Neuronal stem cell (in vitro differentiated cells): ENCODE measurements around the gene ATAD3B.

Experiments used
- DNase-seq: peaks from one replicate; pipeline ENCODE4 v3.0.0-alpha.2; 2013; ENCODE audit warnings: low spot score
- H2AFZ ChIP-seq: one replicate; pipeline ENCODE4 v1.6.1; 2013; ENCODE audit warnings: mild to moderate bottlenecking, low read length, inconsistent platforms
- H2AK5ac ChIP-seq: 2 replicates; pipeline ENCODE4 v1.6.1; 2013; ENCODE audit warnings: low read depth, mild to moderate bottlenecking, inconsistent platforms, low read length, moderate library complexity, mixed read lengths
- H2BK120ac ChIP-seq: 2 replicates; pipeline ENCODE4 v1.6.1; 2013; ENCODE audit warnings: low read depth, mild to moderate bottlenecking, inconsistent platforms, low read length, moderate library complexity, mixed read lengths
- H2BK12ac ChIP-seq: one replicate; pipeline ENCODE4 v1.6.1; 2013; ENCODE audit warnings: low read length, inconsistent platforms
- H2BK15ac ChIP-seq: 2 replicates; pipeline ENCODE4 v1.6.1; 2013; ENCODE audit warnings: mild to moderate bottlenecking, low read length, inconsistent platforms, mixed read lengths
- H2BK5ac ChIP-seq: one replicate; pipeline ENCODE4 v1.6.1; 2013; ENCODE audit warnings: inconsistent platforms, mild to moderate bottlenecking, low read length, moderate library complexity
- H3K14ac ChIP-seq: one replicate; pipeline ENCODE4 v1.6.1; 2013; ENCODE audit warnings: low read length, inconsistent platforms
- H3K18ac ChIP-seq: 2 replicates; pipeline ENCODE4 v1.6.1; 2013; ENCODE audit warnings: low read length, inconsistent platforms
- H3K23ac ChIP-seq: 2 replicates; pipeline ENCODE4 v1.6.1; 2013; ENCODE audit warnings: low read depth, mild to moderate bottlenecking, mixed read lengths, low read length, inconsistent platforms; ENCODE audit not compliant: poor library complexity
- H3K27ac ChIP-seq: replicated peaks from 3 replicates; pipeline ENCODE4 v1.5.1; 2013; ENCODE audit warnings: low read length, inconsistent platforms
- H3K27me3 ChIP-seq, 3 experiments: 2 replicates each; pipeline ENCODE4 v1.6.1; 2013; ENCODE audit warnings: low read length in 3 of 3, mild to moderate bottlenecking in 2 of 3, inconsistent platforms in 1 of 3, low read depth in 1 of 3, mixed read lengths in 1 of 3, moderate library complexity in 1 of 3; ENCODE audit not compliant: control insufficient read depth in 3 of 3, insufficient read depth in 3 of 3
- H3K36me3 ChIP-seq, 2 donors: replicated peaks in 1 of 2; 2 replicates each; pipeline ENCODE4 v1.6.1; 2013; ENCODE audit warnings: low read length in 2 of 2; ENCODE audit not compliant: control insufficient read depth in 2 of 2, insufficient read depth in 2 of 2
- H3K4ac ChIP-seq: 2 replicates; pipeline ENCODE4 v1.6.1; 2013; ENCODE audit warnings: inconsistent platforms, mild to moderate bottlenecking, low read length, moderate library complexity
- H3K4me1 ChIP-seq, 2 donors: 1 replicate in 1 of 2; 2 replicates in 1 of 2; pipeline ENCODE4 v1.6.1; 2013; ENCODE audit warnings: low read length in 2 of 2, low read depth in 1 of 2; ENCODE audit not compliant: control insufficient read depth in 2 of 2, insufficient read depth in 1 of 2
- H3K4me2 ChIP-seq: one replicate; pipeline ENCODE4 v1.6.1; 2013; ENCODE audit warnings: mild to moderate bottlenecking, low read length, inconsistent platforms; ENCODE audit not compliant: insufficient read depth, poor library complexity, severe bottlenecking
- H3K4me3 ChIP-seq, 2 donors: 2 replicates each; pipeline ENCODE4 v1.5.1; 2013; ENCODE audit warnings: low read length in 2 of 2, mild to moderate bottlenecking in 2 of 2, inconsistent platforms in 1 of 2, moderate library complexity in 1 of 2
- H3K79me1 ChIP-seq: one replicate; pipeline ENCODE4 v1.6.1; 2013; ENCODE audit warnings: low read depth, mild to moderate bottlenecking, inconsistent platforms, low read length, moderate library complexity
- H3K9ac ChIP-seq: one replicate; pipeline ENCODE4 v1.6.1; 2013; ENCODE audit warnings: mild to moderate bottlenecking, low read depth, low read length, inconsistent platforms; ENCODE audit not compliant: poor library complexity
- H3K9me3 ChIP-seq, 2 donors: replicated peaks in 1 of 2; 2 replicates each; pipeline versions ENCODE3 to v1.6.1; 2013; ENCODE audit warnings: low read length in 2 of 2, mild to moderate bottlenecking in 2 of 2, inconsistent platforms in 1 of 2, low read depth in 1 of 2, mixed read lengths in 1 of 2, moderate library complexity in 1 of 2; ENCODE audit not compliant: control insufficient read depth in 2 of 2, insufficient read depth in 1 of 2
- H4K8ac ChIP-seq: one replicate; pipeline ENCODE4 v1.6.1; 2013; ENCODE audit warnings: low read depth, mild to moderate bottlenecking, inconsistent platforms, low read length, moderate library complexity
- H4K91ac ChIP-seq: one replicate; pipeline ENCODE4 v1.6.1; 2013; ENCODE audit warnings: low read length, low read depth, mild to moderate bottlenecking, inconsistent platforms; ENCODE audit not compliant: poor library complexity
- WGBS, 2 donors: extraction: QIAGEN DNeasy Blood & Tissue Kit; methylation state at CpG; one replicate each; pipeline ENCODE4 v1.1.7; 2013; ENCODE audit warnings: missing lambda C conversion rate in 2 of 2, mixed read lengths in 1 of 2; ENCODE audit not compliant: insufficient read length in 2 of 2, insufficient replicate concordance in 1 of 2; ENCODE audit errors: extremely low coverage in 2 of 2; 5-methylcytosine and 5-hydroxymethylcytosine counted together

Gene ATAD3B

DNA sequence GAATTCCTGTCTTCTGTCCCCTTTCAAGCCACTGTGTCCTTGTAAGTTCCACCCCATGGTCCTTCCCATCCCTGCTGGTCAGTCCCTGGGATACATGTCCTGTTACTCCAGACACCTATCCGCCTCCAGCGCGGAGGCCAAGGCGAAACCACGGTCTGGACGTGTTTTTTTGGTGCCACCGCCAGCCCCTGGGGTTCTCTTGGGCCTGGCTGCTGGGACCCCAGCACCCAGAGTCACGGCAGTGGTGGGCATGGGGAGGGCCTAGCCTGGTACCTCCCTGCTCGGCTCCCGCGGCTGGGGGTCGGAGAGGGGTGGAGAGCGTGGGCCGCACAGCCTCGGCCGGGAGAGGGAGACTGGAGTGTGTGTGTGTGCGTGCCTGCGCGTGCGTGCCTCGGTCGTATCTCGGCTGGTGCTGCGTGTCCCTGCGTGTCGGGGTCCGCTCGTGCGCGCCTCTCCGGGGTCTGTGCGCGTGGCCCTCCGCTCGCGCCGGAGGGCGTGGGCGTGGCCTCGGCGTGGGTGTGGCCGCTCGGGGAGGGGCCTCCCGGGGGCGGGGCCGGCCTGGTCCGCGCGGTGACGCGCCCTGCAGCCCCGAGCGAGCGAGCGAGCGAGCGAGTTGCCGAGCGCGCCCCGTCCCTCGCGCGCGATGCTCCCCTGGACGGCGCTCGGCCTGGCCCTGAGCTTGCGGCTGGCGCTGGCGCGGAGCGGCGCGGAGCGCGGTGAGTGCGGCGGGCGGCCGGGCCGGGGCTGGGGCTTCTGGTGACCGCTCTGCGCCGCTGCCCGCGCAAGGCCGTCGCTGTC is 36.3 kb upstream of the ATAD3B start, which contains the start of gene VWA1:
TSS of gene VWA1 (plus strand) at position 585 of the 798 bp plus-strand sequence. CDS start at position 644, 59 bp downstream.
- peak within 1 kb of the TSS; percentile 91 for H3K9ac ChIP-seq
- H3K14ac ChIP-seq = peak within 1 kb of the TSS; percentile 82
- H2AK5ac ChIP-seq = peak within 1 kb of the TSS; percentile 100
- H3K36me3 ChIP-seq = no peaks in the 10 kb centered on the region
- H3K4ac ChIP-seq = peak within 1 kb of the TSS; percentile 32
- peak within 1 kb of the TSS; percentile 94 for H2BK5ac ChIP-seq
- H3K27me3 ChIP-seq = peaks cover 0 to 20% (median 5%) of the 10 kb centered on the region in 3 experiments
- H2BK12ac ChIP-seq = peak within 1 kb of the TSS; percentile 100
- peak within 1 kb of the TSS; percentile 38 to 82 for H3K4me3 ChIP-seq
- H2AFZ ChIP-seq = peak within 1 kb of the TSS; percentile 25
- peak within 1 kb of the TSS; percentile 95 for H2BK15ac ChIP-seq
- peak within 1 kb of the TSS; percentile 38 for H4K91ac ChIP-seq
- peaks cover 43 to 69% of the 10 kb centered on the region in 2 donors for H3K4me1 ChIP-seq
- H3K23ac ChIP-seq = peak within 1 kb of the TSS; percentile 95
- peak within 1 kb of the TSS; percentile 4 for H4K8ac ChIP-seq
- DNase-seq = no peak
- H3K9me3 ChIP-seq = no peaks in the 10 kb centered on the region
- WGBS, 2 donors = no CpG with 5 or more reads among the region's 89 CpGs
- H3K79me1 ChIP-seq = peaks cover 4% of the 10 kb centered on the region
- peak within 1 kb of the TSS; percentile 71 for H3K4me2 ChIP-seq
- H3K27ac ChIP-seq = no peak within 1 kb of the TSS
- H2BK120ac ChIP-seq = peak within 1 kb of the TSS; percentile 91
- H3K18ac ChIP-seq = peak within 1 kb of the TSS; percentile 99

DNA sequence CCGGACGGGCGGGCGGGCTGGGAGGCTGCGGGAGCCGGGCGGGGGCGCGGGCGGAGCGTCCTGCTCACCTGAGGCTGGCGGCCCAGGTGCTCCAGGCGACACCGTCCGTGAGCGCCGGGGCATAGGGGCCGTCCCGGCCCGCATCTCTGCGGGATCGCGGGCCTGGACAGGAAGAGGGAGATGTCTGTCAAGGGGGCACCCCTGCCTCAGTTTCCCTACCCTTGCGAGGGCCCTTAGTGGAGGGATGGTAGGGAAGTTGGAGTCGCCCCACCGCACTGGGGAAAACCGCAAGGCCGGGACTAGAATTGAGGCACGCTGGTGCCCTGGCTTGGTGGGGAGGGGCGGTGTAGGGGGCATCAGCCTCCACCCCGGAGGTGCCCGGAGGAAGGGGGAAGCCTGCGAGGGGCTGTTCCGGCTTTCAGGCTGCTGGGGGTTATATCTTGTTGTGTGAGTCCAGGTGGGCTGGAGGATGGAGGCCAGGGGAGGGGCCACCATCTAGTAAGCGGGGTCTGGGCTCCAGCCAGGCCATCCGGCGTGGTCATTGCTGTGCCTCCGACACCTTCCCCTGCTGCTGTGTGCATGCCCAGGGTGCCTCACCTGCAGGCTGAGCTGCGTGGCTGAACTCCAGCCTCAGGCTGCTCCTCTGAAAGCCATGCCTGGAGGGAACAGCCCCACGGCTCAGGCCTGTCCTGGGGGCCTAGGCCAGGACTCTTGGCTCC is 35.5 kb upstream of the ATAD3B start:
- H3K9me3 ChIP-seq = no peaks in the 10 kb centered on the region
- H2BK12ac ChIP-seq = peak overlapping the region; percentile 59
- WGBS, 2 donors = no CpG with 5 or more reads among the region's 40 CpGs
- peak overlapping the region; percentile 82 for H3K14ac ChIP-seq
- peak overlapping the region; percentile 38 to 82 for H3K4me3 ChIP-seq
- peak overlapping the region; percentile 39 for H3K23ac ChIP-seq
- H3K18ac ChIP-seq = peak overlapping the region; percentile 97
- peak overlapping the region; percentile 89 for H2BK120ac ChIP-seq
- peak overlapping the region; percentile 71 for H3K4me2 ChIP-seq
- H3K9ac ChIP-seq = peak overlapping the region; percentile 75
- H3K36me3 ChIP-seq = no peaks in the 10 kb centered on the region
- peak overlapping the region; percentile 4 for H4K8ac ChIP-seq
- peaks cover 42 to 68% of the 10 kb centered on the region in 2 donors for H3K4me1 ChIP-seq
- peak overlapping the region; percentile 3 for H3K4ac ChIP-seq
- H2AFZ ChIP-seq = no peak overlapping the region
- no peak for DNase-seq
- H4K91ac ChIP-seq = peak overlapping the region; percentile 38
- H3K27me3 ChIP-seq = peaks cover 0 to 20% (median 5%) of the 10 kb centered on the region in 3 experiments
- H2AK5ac ChIP-seq = peak overlapping the region; percentile 100
- H2BK5ac ChIP-seq = peak overlapping the region; percentile 30
- H3K27ac ChIP-seq = no peak overlapping the region
- peaks cover 4% of the 10 kb centered on the region for H3K79me1 ChIP-seq
- peak overlapping the region; percentile 60 for H2BK15ac ChIP-seq

DNA sequence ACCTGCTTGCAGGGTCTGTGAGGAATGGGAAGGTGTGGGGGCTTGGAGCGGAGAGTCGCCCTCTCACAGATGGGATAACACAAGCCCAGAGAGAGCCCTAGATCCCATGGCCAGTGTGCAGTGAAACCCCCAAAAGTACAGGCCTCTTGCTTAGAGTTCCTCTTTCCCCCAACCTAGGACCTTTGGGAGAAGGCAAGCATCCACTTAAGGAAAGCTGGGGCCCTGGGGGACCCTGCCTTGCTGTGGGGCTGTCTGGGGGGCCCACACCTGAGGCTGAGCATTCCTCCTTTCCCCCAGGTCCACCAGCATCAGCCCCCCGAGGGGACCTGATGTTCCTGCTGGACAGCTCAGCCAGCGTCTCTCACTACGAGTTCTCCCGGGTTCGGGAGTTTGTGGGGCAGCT is 34.9 kb upstream of the ATAD3B start:
- Histone ChIP-seq H3K27ac (no peak overlapping the region), H3K4me2 (no peak overlapping the region), H3K14ac (peak overlapping the region; percentile 63), H4K8ac (no peak overlapping the region), H3K36me3 (no peaks in the 10 kb centered on the region), H3K9me3 (no peaks in the 10 kb centered on the region), H4K91ac (peak overlapping the region; percentile 38), H3K23ac (peak overlapping the region; percentile 39), H2BK12ac (peak overlapping the region; percentile 59), H3K4me1 (peaks cover 39 to 62% of the 10 kb centered on the region in 2 donors), H2BK120ac (peak overlapping the region; percentile 89), H3K18ac (peak overlapping the region; percentile 97), H2AFZ (no peak overlapping the region), H2AK5ac (peak overlapping the region; percentile 100), H2BK5ac (peak overlapping the region; percentile 30), H2BK15ac (peak overlapping the region; percentile 60), H3K9ac (peak overlapping the region; percentile 75), H3K4me3 (peak overlapping the region in 1 of 2 donors; percentile 38), H3K4ac (no peak overlapping the region), H3K79me1 (peaks cover 4% of the 10 kb centered on the region), H3K27me3 (peaks cover 0 to 20% (median 5%) of the 10 kb centered on the region in 3 experiments)
- WGBS, 2 donors = no CpG with 5 or more reads among the region's 7 CpGs
- no peak for DNase-seq
